SJCRH30 (cell line): ENCODE data around the gene MC1R. TPM values are rescaled to one million over a fixed set of nuclear protein-coding genes. Genes with fewer than 3 reads are reported as not detected.
"Not testable (repeated sequence)": the region's sequence is repeated elsewhere in the genome, so short reads cannot be mapped to it uniquely, and the experiment has no call there.

Experiments
- DNase-seq, 2 experiments: peaks; one replicate each; pipeline ENCODE4 v3.0.0-alpha.2; 2015 to 2020
- H3K27ac ChIP-seq: fragments of 250-450 bp; sonication (Bioruptor Pico); 2 replicates; pipeline ENCODE4 v1.5.1; 2020; ENCODE audit warnings: mild to moderate bottlenecking, moderate library complexity
- H3K27me3 ChIP-seq: fragments of 250-450 bp; sonication (Bioruptor Pico); 2 replicates; pipeline ENCODE4 v1.5.1; 2020; ENCODE audit warnings: mild to moderate bottlenecking, moderate library complexity
- H3K36me3 ChIP-seq: fragments of 250-450 bp; sonication (Bioruptor Pico); 2 replicates; pipeline ENCODE4 v1.5.1; 2020; ENCODE audit warnings: mild to moderate bottlenecking, moderate library complexity
- H3K4me1 ChIP-seq: fragments of 250-450 bp; sonication (Bioruptor Pico); 2 replicates; pipeline ENCODE4 v1.5.1; 2020; ENCODE audit warnings: mild to moderate bottlenecking, moderate library complexity
- H3K4me3 ChIP-seq: fragments of 250-450 bp; sonication (Bioruptor Pico); 2 replicates; pipeline ENCODE4 v1.5.1; 2020; ENCODE audit warnings: mild to moderate bottlenecking, moderate library complexity
- H3K9me3 ChIP-seq: fragments of 250-450 bp; sonication (Bioruptor Pico); replicated peaks from 2 replicates; pipeline ENCODE4 v1.5.1; 2020; ENCODE audit warnings: mild to moderate bottlenecking, moderate library complexity
- total RNA-seq: library from RNA; depleted of rRNA; stranded (reverse); fragments of >200 nt; shearing (Covaris generic); gene quantifications from 2 replicates; pipeline ENCODE4 v1.2.3, GENCODE V29; 2014; rRNA removed

The MC1R gene
- 1.6 and 1.7 TPM in 2 replicates for total RNA-seq

DNA sequence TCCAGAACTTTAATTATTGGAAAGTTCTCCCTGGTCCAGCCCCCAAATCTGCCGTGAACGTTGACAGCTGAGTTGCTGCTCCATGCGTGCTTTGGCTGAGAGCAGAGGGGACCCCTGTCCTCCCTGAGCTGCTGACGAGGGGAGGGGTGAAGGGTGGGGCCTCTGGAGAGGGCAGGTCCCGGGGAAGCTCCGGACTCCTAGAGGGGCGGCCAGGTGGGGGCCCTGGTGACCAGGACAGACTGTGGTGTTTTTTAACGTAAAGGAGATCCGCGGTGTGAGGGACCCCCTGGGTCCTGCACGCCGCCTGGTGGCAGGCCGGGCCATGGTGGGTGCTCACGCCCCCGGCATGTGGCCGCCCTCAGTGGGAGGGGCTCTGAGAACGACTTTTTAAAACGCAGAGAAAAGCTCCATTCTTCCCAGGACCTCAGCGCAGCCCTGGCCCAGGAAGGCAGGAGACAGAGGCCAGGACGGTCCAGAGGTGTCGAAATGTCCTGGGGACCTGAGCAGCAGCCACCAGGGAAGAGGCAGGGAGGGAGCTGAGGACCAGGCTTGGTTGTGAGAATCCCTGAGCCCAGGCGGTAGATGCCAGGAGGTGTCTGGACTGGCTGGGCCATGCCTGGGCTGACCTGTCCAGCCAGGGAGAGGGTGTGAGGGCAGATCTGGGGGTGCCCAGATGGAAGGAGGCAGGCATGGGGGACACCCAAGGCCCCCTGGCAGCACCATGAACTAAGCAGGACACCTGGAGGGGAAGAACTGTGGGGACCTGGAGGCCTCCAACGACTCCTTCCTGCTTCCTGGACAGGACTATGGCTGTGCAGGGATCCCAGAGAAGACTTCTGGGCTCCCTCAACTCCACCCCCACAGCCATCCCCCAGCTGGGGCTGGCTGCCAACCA lies at the start of gene MC1R:
Gene MC1R, plus strand, starts transcription at position 410 of the 895 bp plus-strand sequence. Its CDS starts 397 bp downstream, at position 807.
- peak within 1 kb of the TSS; percentile 2; the same call in 1 of the 2 replicates for H3K27ac ChIP-seq
- peak within 1 kb of the TSS; percentile 51 for H3K4me3 ChIP-seq
- peak; percentile 48 to 58 for DNase-seq
- H3K27me3 ChIP-seq: no peaks in the 10 kb centered on the region
- peaks cover 10% of the 10 kb centered on the region; the same call in 1 of the 2 replicates for H3K4me1 ChIP-seq
- no peaks in the 10 kb centered on the region for H3K9me3 ChIP-seq
- H3K36me3 ChIP-seq: no peaks in the 10 kb centered on the region

DNA sequence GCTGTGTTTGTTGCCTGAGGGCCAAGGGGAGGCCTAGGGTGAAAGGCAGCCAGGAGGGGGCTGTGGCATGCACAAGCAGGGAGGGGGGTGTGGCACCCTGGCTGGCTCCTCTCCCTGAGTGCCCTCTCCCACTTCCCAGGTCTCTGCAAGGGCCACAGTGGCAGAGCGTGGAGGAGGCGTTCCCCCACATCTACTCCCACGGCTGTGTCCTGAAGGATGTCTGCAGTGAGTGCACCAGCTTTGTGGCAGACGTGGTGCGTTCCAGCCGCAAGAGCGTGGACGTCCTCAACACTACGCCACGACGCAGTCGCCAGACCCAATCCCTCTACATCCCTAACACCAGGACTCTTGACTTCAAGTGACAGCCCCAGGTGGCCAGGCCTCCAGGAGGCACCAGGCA lies 48.8 kb upstream of the MC1R start:
- no peak overlapping the region for H3K4me3 ChIP-seq
- H3K27me3 ChIP-seq: no peaks in the 10 kb centered on the region
- no peak overlapping the region for H3K27ac ChIP-seq
- DNase-seq: no peak
- H3K9me3 ChIP-seq: peaks cover 8% of the 10 kb centered on the region
- no peaks in the 10 kb centered on the region for H3K4me1 ChIP-seq
- H3K36me3 ChIP-seq: 0 out of 2 replicates have a peak, but pooled peaks cover 2% of the 10 kb centered on the region

DNA sequence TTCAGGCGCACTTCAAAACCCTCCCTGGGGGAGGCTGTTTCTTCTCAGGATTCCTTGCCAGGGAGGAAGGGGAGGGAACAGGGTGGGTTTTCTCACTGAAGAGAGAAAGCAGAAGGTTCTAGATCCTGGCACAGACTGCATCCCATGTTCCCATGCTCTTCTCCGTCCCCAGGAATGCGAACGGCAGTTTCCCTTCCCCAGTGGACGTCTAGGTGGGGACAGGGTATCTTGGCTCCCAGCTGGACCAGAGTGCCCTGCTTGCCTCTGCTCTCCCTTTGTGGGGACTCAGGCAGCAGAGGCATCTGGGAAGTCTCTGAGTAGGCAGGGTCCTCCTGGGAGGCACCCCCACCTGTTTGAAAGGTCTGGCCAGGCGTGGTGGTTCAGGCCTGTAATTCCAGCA lies 48.2 kb upstream of the MC1R start:
- H3K9me3 ChIP-seq: peaks cover 8% of the 10 kb centered on the region
- H3K4me3 ChIP-seq: no peak overlapping the region
- H3K36me3 ChIP-seq: 0 out of 2 replicates have a peak, but pooled peaks cover 5% of the 10 kb centered on the region
- no peak for DNase-seq
- no peaks in the 10 kb centered on the region for H3K27me3 ChIP-seq
- H3K4me1 ChIP-seq: no peaks in the 10 kb centered on the region
- no peak overlapping the region for H3K27ac ChIP-seq

DNA sequence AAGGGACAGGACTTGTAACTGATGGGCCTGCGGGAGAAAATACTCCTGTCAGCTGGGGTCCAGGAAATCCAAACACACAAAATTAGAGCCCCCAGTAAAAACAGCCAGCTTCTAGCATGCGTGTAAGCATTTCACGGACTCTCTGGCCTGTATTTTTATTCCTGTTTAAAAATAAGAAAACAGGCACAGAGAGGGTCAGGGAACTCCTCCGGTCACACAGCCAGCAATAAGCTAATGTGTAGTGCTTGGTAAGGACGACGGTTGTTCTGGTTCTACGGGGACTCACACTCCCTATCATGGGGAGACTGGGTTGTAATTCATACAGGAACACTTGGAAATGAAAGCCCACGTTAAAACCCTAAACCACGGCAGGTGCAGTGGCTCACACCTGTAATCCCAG lies 46.8 kb upstream of the MC1R start:
- peaks cover 8% of the 10 kb centered on the region for H3K9me3 ChIP-seq
- no peaks in the 10 kb centered on the region for H3K4me1 ChIP-seq
- no peak overlapping the region for H3K27ac ChIP-seq
- no peak overlapping the region for H3K4me3 ChIP-seq
- no peaks in the 10 kb centered on the region for H3K27me3 ChIP-seq
- peaks cover 11% of the 10 kb centered on the region for H3K36me3 ChIP-seq
- DNase-seq: no peak

DNA sequence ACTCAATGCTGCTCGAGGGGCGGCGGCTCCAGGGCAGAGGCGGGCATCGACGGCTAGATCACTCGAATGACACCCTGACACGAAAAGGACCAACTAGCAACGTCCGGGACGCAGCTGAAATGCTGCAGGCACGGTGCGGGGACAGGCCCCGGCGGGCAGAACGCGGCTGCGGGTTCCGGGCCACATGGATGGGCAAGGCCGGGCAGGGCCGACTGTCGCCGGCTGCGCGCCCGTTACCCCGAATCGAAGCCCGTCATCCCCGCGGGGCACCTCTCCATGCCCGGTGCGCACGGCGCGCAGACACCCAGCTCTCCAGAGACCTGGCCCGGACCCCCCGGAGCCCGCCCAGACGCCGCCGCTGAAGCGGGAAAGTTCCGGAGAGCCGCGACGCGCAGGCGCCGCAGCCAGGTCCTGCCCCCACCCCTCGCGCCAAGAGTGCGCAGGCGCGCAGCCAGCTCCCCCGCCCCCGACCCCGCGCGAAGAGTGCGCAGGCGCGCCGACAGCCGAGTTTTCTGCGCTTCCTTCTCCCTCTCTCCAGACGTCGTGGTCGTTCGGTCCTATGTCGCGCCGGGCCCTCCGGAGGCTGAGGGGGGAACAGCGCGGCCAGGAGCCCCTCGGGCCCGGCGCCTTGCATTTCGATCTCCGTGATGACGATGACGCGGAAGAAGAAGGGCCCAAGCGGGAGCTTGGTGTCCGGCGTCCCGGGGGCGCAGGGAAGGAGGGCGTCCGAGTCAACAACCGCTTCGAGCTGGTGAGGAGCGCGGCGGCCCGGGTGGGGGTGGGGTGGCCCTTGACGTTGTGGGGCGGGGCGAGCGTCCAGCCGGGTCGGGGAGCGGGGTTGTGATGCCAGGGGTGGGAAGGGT lies 45.3 kb upstream of the MC1R start, which contains the start of gene TCF25:
Gene TCF25, plus strand, starts transcription at position 484 of the 863 bp plus-strand sequence. Its CDS starts 76 bp downstream, at position 560.
- H3K27ac ChIP-seq: peak within 1 kb of the TSS; percentile 83
- peaks cover under 1% of the 10 kb centered on the region; the same call in 1 of the 2 replicates for H3K9me3 ChIP-seq
- no peaks in the 10 kb centered on the region for H3K27me3 ChIP-seq
- no peaks in the 10 kb centered on the region for H3K4me1 ChIP-seq
- peak within 1 kb of the TSS; percentile 87 for H3K4me3 ChIP-seq
- DNase-seq: peak; percentile 86 to 92
- peaks cover 23% of the 10 kb centered on the region for H3K36me3 ChIP-seq

DNA sequence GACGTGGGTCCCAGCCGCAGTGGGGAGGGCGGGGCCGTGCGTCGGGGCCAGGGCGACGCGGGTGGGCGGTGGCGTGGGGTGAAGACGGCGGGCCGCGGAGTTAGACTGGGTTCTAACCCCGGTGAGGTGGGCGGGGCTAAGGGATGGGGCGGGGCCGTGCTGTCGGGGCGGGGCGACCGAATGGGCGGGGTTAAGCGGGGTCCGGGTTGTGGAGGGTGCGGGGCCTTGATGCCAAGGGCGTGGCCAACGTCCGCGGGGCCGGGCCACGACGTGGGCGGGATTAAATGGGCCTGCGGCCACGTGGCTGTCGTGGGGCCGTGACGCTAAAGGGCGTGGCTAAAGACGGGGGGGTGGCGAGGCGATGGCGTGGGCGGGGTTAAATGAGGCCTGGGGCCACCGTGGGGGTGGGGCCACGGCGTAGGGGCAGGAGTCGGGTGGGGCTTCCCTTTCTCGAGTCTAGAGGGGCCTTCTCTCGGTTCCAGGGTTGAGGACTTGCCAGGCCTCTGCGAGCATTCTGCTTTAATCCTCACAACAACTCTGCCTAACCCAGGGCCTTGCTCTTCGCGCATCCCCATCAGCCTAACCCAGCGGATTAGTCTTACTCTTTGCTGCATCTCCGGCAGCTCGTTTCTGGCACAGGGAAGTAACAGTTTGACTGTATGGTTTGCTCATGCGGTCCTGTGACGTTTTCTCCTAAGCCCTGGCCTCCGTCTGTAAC lies 44.5 kb upstream of the MC1R start:
- Histone ChIP-seq H3K27ac (peak overlapping the region; percentile 83; the same call in 1 of the 2 replicates), H3K9me3 (no peaks in the 10 kb centered on the region), H3K4me3 (peak overlapping the region; percentile 87), H3K27me3 (no peaks in the 10 kb centered on the region), H3K4me1 (no peaks in the 10 kb centered on the region), H3K36me3 (peaks cover 28% of the 10 kb centered on the region)
- peak; percentile 94 to 96 for DNase-seq

DNA sequence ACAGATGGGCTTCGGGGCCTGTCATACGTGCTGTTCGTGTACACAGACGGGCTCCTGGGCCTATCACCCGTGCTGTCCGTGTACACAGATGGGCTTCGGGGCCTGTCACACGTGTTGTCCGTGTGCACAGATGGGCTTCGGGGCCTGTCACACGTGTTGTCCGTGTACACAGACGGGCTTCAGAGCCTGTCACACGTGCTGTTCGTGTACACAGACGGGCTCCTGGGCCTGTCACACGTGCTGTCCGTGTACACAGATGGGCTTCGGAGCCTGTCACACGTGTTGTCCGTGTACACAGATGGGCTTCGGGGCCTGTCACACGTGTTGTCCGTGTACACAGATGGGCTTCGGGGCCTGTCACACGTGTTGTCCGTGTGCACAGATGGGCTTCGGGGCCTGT lies 39.5 kb upstream of the MC1R start:
- H3K27ac ChIP-seq, H3K4me3 ChIP-seq, DNase-seq, H3K27me3 ChIP-seq, H3K4me1 ChIP-seq, H3K9me3 ChIP-seq: not testable (repeated sequence)
- H3K36me3 ChIP-seq: peaks cover 44% of the 10 kb centered on the region

DNA sequence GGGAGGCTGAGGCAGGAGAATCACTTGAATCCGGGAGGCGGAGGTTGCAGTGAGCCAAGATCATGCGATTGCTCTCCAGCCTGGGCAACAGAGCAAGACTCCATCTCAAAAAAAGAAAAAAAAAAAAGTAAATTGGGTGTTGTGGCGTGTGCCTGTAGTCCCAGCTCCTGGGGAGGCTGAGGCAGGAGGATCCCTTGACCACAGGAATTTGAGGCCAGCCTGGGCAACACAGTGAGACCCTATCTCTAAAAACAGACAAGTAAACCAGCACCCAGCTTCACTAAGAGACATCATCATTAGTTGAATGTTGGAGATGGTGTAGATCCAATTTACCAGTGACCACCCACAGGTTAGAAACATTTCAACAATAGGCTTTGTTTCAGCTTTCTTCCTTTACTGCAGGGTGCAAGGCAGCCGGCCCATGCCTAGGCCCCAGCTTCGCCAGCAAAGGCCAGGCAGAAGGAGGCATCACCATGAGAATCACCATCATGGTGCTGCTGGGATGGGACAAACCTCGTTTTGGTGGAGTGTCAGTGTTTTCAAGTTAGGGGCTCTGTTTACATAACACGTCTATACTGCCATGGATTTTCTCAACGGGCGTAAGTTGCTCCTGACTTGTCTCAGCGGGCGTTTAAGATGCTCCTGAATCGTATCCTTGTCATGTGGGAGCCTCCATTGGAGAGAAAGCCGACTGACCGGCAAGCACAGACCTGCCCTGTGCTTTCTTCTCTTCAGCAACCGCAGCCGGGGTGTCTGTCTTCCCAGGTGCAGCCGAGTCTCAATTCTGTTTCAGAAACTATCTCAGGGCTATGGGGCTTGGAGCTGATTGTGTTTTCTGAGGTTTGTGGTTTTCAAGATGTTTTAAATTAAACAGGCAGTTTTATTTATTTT lies 37.9 kb upstream of the MC1R start:
- H3K36me3 ChIP-seq: peaks cover 40% of the 10 kb centered on the region
- H3K9me3 ChIP-seq: no peaks in the 10 kb centered on the region
- no peaks in the 10 kb centered on the region for H3K27me3 ChIP-seq
- no peak for DNase-seq
- H3K4me3 ChIP-seq: no peak overlapping the region
- H3K27ac ChIP-seq: no peak overlapping the region
- H3K4me1 ChIP-seq: no peaks in the 10 kb centered on the region

DNA sequence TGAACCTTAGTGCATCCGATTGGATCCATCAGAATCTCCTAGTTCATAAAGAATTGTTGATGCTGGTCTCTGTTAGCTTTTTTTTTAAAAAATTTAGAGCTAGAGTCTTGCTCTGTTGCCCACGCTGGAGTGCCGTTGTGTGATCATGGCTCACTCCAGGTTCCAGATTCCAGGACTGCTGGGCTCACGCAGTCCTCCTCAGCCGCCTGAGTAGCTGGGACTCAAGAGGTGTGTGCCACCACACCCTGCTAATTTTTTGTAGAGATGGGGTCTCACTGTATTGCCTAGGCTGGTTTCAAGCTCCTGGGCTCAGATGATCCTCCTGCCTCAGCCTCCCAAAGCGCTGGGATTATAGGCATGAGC lies 37.3 kb upstream of the MC1R start:
- Histone ChIP-seq H3K27ac (no peak overlapping the region), H3K36me3 (peaks cover 42% of the 10 kb centered on the region), H3K27me3 (no peaks in the 10 kb centered on the region), H3K9me3 (no peaks in the 10 kb centered on the region), H3K4me3 (no peak overlapping the region), H3K4me1 (no peaks in the 10 kb centered on the region)
- DNase-seq: no peak

DNA sequence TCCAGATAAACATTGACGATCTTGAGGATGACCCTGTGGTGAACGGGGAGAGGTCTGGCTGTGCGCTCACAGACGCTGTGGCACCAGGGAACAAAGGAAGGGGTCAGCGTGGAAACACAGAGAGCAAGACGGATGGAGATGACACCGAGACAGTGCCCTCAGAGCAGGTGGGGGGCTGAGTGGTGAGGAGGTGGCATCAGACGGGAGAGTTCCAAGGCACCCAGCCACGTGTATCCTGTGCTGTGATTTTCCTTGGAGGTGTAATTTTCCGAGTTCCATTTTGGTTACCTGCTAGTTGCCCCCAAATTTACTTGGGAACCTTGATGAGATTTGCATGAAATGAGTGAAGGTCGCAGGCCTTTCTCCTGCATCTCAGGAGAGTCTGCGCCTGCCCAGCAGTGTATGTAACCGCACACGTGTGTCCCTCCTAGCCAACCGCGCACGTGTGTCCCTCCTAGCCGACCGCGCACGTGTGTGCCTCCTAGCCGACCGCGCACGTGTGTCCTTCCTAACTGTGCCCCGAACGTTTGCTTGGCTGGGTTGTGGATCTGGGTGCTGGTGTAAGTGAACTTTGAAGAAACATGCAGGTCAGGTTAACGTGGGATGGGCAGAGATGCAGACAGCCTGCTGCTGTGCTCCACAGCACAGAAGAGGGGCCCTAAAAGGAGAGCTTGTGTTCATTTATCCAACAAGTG lies 35.2 kb upstream of the MC1R start:
- Histone ChIP-seq H3K9me3 (no peaks in the 10 kb centered on the region), H3K27ac (no peak overlapping the region), H3K27me3 (no peaks in the 10 kb centered on the region), H3K4me1 (no peaks in the 10 kb centered on the region), H3K4me3 (no peak overlapping the region), H3K36me3 (peaks cover 32% of the 10 kb centered on the region)
- no peak for DNase-seq

DNA sequence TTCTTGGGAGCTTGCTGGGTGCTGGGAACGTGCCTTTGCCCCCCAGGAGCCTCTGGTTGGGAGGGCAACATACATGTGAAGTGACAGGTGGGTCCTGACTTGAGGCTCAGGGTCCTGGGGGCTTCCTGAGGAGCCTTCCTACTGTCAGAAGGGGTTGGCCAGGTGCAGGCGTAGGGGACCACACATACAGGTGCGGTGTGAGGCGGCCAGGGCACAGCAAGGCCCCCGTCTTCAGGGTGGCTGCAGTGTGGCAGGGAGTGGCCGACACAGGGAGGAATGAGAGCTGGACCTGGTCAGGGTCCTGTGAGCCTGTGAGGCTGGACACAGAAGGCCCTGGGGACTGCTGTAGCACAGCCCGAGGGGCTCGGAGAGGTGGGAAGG lies 34.6 kb upstream of the MC1R start:
- no peak overlapping the region for H3K4me3 ChIP-seq
- H3K9me3 ChIP-seq: no peaks in the 10 kb centered on the region
- peaks cover 31% of the 10 kb centered on the region for H3K36me3 ChIP-seq
- H3K27me3 ChIP-seq: no peaks in the 10 kb centered on the region
- no peak overlapping the region for H3K27ac ChIP-seq
- H3K4me1 ChIP-seq: no peaks in the 10 kb centered on the region
- no peak for DNase-seq

DNA sequence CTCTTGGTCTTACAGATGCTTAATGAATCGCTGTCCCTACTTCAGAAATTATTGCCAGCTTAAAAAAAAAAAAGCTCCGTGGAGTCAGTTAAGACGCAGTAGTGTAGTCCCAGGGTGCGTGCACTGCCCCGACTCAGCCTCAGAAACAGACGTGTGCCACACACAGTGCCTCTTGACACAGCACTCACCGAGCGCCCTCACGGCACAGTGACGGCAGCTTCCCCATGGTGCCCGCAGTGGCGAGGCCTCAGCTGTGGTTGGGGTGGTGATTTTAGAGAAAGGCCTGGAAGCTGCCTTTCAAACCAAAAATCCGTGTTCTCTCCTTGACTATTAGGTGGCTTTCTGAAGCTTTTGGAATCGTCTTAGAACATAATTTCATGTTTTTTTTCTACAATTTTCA lies 31.4 kb upstream of the MC1R start:
- H3K27ac ChIP-seq: no peak overlapping the region
- peaks cover 34% of the 10 kb centered on the region for H3K36me3 ChIP-seq
- no peaks in the 10 kb centered on the region for H3K4me1 ChIP-seq
- DNase-seq: no peak
- no peaks in the 10 kb centered on the region for H3K27me3 ChIP-seq
- no peak overlapping the region for H3K4me3 ChIP-seq
- H3K9me3 ChIP-seq: no peaks in the 10 kb centered on the region

DNA sequence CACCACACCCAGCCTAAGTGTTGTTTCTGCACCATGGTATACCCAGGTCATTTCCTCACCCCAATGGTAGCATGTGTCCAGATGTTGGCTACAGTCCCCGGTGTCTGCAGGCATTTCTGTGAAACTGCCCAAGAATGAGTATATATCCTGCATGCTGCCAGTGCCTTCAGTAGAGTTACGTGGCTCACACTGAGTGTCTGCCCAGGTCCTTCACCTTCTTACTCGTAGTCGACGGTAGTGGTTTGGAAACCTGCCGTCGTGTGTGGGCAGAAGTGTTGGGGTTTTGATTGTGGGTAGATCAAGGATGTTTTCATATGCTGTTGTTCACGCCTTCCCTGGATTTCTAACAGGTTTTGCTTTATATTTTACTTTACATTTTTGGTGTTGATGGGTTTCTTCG lies 28.5 kb upstream of the MC1R start:
- peaks cover 33% of the 10 kb centered on the region for H3K36me3 ChIP-seq
- no peaks in the 10 kb centered on the region for H3K27me3 ChIP-seq
- H3K4me3 ChIP-seq: no peak overlapping the region
- H3K4me1 ChIP-seq: no peaks in the 10 kb centered on the region
- DNase-seq: no peak
- no peaks in the 10 kb centered on the region for H3K9me3 ChIP-seq
- H3K27ac ChIP-seq: no peak overlapping the region
